NB4 (cell line): ENCODE results near the gene CTIF.

Experiments used
- CTCF ChIP-seq: IDR thresholded peaks from one replicate; pipeline ENCODE4 v1.5.1; 2012; ENCODE audit warnings: low read depth, low read length
- MAX ChIP-seq: IDR thresholded peaks from 2 replicates; pipeline ENCODE4 v1.6.1; 2011; ENCODE audit warnings: low read depth, low read length

DNA sequence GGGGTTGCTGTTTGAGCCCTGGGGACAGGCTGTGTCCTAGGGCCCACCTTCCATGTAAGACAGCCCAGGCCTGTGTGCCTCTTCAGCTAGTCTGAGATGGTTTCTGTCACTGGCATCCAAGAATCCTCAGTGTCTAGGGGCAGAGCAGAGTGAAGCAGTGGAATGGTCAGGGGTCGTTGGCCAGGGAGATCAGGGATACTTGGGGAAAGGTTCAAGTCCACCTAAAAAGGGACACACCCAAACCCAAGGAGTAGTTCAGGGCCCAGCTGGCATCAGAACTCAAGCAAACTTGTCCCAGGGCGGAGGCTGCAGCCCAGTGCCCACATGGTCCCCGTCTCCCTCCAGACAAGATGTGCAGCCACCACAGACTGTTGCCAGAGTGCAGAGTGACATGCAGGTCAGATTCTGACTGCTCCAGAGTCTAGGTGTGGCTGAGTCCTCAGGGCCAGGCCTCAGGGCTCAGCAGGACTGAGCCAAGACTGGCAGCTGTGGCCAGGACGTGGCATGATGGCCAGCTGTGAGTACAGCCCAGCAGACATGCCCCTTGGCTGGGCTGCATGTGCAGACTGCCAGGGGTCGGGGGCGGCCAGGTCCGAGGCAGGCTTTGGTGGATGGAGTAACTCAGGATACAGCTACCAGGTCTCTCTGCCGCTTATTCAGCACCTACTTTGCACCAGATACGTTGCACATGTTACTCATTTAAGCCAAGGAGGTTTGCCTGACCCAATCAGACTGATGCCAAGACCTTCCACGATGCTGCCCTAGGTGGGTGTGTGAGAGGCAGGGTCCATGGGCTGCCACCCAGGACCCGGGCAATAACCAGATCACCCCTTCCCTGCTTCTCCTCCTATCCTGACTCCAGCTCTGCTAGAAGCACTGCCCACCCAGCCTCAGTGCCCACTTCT lies 265.4 kb downstream of the CTIF start:
- TF ChIP-seq CTCF, result no peak
- no peak for TF ChIP-seq MAX
